ENCODE results near the gene ATR. TPM values are rescaled to one million over a fixed set of nuclear protein-coding genes. Genes with fewer than 3 reads are reported as not detected.

Gene ATR
- total RNA-seq, 1 donor from 2014 or later, result 15.2 TPM

GRCh38 chr3:142467768-142468167 is 110.8 kb downstream of the ATR start:
- TF ChIP-seq CTCF (IDR thresholded peaks at IDR 0.05), result no peak
- peaks cover under 1% of the 10 kb centered on the region for H3K9me3 Mint-ChIP-seq (ENCODE audit: low read depth)
- peaks cover 3% of the 10 kb centered on the region for H3K36me3 Mint-ChIP-seq (ENCODE audit: low read depth)

DNA sequence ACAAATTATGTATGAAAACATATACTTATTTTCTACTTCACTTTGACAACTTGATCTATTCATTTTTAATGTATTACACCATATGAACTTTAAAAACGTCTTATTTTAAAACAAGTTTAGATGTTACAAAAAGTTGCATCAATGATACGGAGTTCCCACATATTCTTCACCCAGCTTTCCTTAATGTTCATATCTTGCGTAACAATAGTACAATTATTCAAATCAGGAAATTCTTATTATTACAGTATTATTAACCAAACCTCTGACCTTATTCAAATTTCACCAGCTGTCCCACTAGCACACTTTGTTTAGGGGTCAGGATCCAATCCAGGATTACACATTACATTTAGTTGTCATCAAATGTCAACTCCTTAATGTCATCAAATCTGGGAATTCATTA is 117.8 kb downstream of the ATR start:
- no peak for DNase-seq (ENCODE audit: low spot score)
- H3K36me3 Mint-ChIP-seq (ENCODE audit: low read depth), result peaks cover 14% of the 10 kb centered on the region
- H3K27ac Mint-ChIP-seq (ENCODE audit: unreplicated experiment), result no peak overlapping the region
- no peak for TF ChIP-seq CTCF (IDR thresholded peaks at IDR 0.05)
- H3K4me3 Mint-ChIP-seq (ENCODE audit: unreplicated experiment), result no peak overlapping the region
- no peaks in the 10 kb centered on the region for H3K9me3 Mint-ChIP-seq (ENCODE audit: low read depth)
- no peaks in the 10 kb centered on the region for H3K27me3 Mint-ChIP-seq (ENCODE audit: low read depth)
- H3K4me1 Mint-ChIP-seq (ENCODE audit: low read depth), result peaks cover 8% of the 10 kb centered on the region

More at GRCh38 chr3:142467768-142468167, 110.8 kb downstream of the ATR start:
- no peak overlapping the region for H3K4me3 Mint-ChIP-seq (ENCODE audit: unreplicated experiment)
- no peak for DNase-seq (ENCODE audit: low spot score)
- no peaks in the 10 kb centered on the region for H3K4me1 Mint-ChIP-seq (ENCODE audit: low read depth)
- no peak overlapping the region for H3K27ac Mint-ChIP-seq (ENCODE audit: unreplicated experiment)
- H3K27me3 Mint-ChIP-seq (ENCODE audit: low read depth), result no peaks in the 10 kb centered on the region

DNA sequence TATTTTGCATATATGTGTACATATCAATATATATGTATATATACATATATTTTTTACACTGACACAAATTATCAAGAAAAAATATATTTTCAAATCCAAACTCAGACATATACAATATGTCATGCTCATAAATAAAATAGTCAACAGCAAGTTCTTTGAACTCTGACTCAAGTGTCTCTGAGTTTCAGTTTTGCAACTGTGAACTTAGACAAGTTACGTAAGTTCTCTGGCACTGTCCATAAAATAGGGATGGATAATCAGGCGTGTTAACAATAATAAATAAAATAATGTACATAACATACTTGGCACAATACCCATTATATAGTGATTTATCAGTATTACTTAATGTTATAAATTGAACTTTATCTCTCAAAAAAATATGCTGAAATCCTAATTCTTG is 118.6 kb downstream of the ATR start:
- H3K9me3 Mint-ChIP-seq (ENCODE audit: low read depth), result no peaks in the 10 kb centered on the region
- H3K27me3 Mint-ChIP-seq (ENCODE audit: low read depth), result no peaks in the 10 kb centered on the region
- H3K4me1 Mint-ChIP-seq (ENCODE audit: low read depth), result peaks cover 8% of the 10 kb centered on the region
- no peak for DNase-seq (ENCODE audit: low spot score)
- TF ChIP-seq CTCF (IDR thresholded peaks at IDR 0.05), result no peak
- H3K4me3 Mint-ChIP-seq (ENCODE audit: unreplicated experiment), result no peak overlapping the region
- H3K36me3 Mint-ChIP-seq (ENCODE audit: low read depth), result peaks cover 14% of the 10 kb centered on the region
- H3K27ac Mint-ChIP-seq (ENCODE audit: unreplicated experiment), result no peak overlapping the region

DNA sequence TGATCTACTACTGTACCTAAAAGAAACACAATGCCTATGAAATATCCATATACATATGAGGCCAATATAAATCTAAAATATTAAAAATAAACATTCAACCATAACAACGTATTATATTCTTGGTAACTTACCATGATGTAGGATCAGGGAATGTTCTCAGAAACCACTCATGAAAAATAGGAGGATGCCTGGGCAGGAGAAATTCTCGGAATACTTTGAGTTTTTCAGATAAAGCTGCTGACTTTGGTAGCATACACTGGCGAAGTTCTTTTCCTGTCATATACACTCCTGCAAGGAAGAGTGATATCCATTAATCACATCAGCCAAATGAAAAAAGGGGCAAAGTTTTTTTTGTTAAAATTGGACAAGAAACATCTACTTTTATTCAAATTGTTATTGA is 119.4 kb downstream of the ATR start:
- no peak for DNase-seq (ENCODE audit: low spot score)
- peaks cover 11% of the 10 kb centered on the region for H3K36me3 Mint-ChIP-seq (ENCODE audit: low read depth)
- H3K27ac Mint-ChIP-seq (ENCODE audit: unreplicated experiment), result no peak overlapping the region
- H3K27me3 Mint-ChIP-seq (ENCODE audit: low read depth), result no peaks in the 10 kb centered on the region
- H3K4me1 Mint-ChIP-seq (ENCODE audit: low read depth), result peaks cover 8% of the 10 kb centered on the region
- no peaks in the 10 kb centered on the region for H3K9me3 Mint-ChIP-seq (ENCODE audit: low read depth)
- no peak overlapping the region for H3K4me3 Mint-ChIP-seq (ENCODE audit: unreplicated experiment)
- TF ChIP-seq CTCF (IDR thresholded peaks at IDR 0.05), result no peak

GRCh38 chr3:142450881-142451280 is 127.7 kb downstream of the ATR start:
- H3K4me3 Mint-ChIP-seq (ENCODE audit: unreplicated experiment), result no peak overlapping the region
- TF ChIP-seq CTCF (IDR thresholded peaks at IDR 0.05), result no peak

More at GRCh38 chr3:142450881-142451280, 127.7 kb downstream of the ATR start:
- H3K9me3 Mint-ChIP-seq (ENCODE audit: low read depth), result no peaks in the 10 kb centered on the region
- no peak for DNase-seq (ENCODE audit: low spot score)
- peaks cover 2% of the 10 kb centered on the region for H3K36me3 Mint-ChIP-seq (ENCODE audit: low read depth)
- H3K27ac Mint-ChIP-seq (ENCODE audit: unreplicated experiment), result no peak overlapping the region
- H3K4me1 Mint-ChIP-seq (ENCODE audit: low read depth), result peaks cover 17% of the 10 kb centered on the region
- no peaks in the 10 kb centered on the region for H3K27me3 Mint-ChIP-seq (ENCODE audit: low read depth)
